ENCODE measurements around the gene ZNF292.

ZNF292 gene

DNA sequence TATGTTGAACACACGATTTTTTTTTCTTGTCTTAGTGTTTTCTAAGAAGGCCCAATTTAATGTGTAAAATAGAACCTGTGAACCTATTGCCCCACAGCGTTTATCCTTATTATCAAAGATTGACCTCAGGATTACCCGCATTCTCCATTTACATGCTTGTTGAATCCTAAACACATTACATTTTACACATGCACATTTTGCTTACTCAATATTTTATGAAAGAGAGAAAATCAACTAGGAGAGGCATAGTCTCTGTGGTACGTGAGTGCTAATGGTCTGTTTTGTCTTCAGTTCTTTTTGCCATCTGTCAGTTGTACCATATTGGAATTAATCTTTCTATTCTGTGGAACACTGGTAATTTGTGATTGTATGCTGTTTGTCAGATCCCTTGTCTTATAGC, 86.9 kb downstream of the ZNF292 start:
- Histone ChIP-seq H3K79me2 (ENCODE audit: insufficient read depth, low read length) (peaks cover 12% of the 10 kb centered on the region), H3K36me3 (ENCODE audit: insufficient read depth, low read length) (peaks cover 75% of the 10 kb centered on the region), H3K4me2 (ENCODE audit: insufficient read depth, low read length) (no peak overlapping the region), H3K4me3 (ENCODE audit: low read depth in 1 of 2, low read length in 2 of 2) (no peak overlapping the region), H4K20me1 (ENCODE audit: insufficient read depth, low read length) (0 out of 2 replicates have a peak, but pooled peaks cover 3% of the 10 kb centered on the region), H3K27ac (ENCODE audit: low read length) (no peak overlapping the region), H3K9me3 (ENCODE audit: insufficient read depth, low read length, severe bottlenecking) (peaks cover 8% of the 10 kb centered on the region), H2AFZ (ENCODE audit: low read depth, low read length) (no peak overlapping the region), H3K27me3 (ENCODE audit: insufficient read depth, low read length, poor library complexity) (no peaks in the 10 kb centered on the region), H3K9ac (ENCODE audit: low read depth, low read length) (no peak overlapping the region), H3K4me1 (ENCODE audit: insufficient read depth, low read length) (no peaks in the 10 kb centered on the region)
- no peak for ATAC-seq (ENCODE audit: insufficient read depth, low read depth)
- TF ChIP-seq, protein P1, sequence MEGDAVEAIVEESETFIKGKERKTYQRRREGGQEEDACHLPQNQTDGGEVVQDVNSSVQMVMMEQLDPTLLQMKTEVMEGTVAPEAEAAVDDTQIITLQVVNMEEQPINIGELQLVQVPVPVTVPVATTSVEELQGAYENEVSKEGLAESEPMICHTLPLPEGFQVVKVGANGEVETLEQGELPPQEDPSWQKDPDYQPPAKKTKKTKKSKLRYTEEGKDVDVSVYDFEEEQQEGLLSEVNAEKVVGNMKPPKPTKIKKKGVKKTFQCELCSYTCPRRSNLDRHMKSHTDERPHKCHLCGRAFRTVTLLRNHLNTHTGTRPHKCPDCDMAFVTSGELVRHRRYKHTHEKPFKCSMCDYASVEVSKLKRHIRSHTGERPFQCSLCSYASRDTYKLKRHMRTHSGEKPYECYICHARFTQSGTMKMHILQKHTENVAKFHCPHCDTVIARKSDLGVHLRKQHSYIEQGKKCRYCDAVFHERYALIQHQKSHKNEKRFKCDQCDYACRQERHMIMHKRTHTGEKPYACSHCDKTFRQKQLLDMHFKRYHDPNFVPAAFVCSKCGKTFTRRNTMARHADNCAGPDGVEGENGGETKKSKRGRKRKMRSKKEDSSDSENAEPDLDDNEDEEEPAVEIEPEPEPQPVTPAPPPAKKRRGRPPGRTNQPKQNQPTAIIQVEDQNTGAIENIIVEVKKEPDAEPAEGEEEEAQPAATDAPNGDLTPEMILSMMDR (IDR thresholded peaks at IDR 0.05; ENCODE audit: borderline replicate concordance, extremely low read depth, low read length, poor library complexity, severe bottlenecking): no peak
- TF ChIP-seq EZH2 (IDR thresholded peaks at IDR 0.05; ENCODE audit: borderline replicate concordance, low read depth, low read length, severe bottlenecking): no peak
- DNase-seq: no peak

DNA sequence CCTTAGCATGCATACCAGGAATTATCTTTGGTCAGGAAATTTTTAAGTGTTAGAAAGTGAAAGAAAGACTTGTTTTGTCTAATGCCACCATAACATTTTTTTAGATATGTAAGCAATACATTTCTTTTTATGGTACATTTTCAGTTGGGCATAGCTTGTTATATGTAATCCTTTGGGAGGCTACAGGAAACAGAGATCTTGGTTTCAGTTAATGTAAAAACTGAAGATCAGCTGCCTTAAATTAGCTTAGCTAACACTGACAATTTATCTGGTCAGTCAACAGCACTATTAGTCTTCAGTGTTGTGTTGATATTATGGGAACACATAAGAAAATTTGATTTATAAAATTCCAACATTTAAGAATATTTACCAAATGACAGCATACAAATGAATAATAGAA, 88.4 kb downstream of the ZNF292 start:
- Histone ChIP-seq H2AFZ (ENCODE audit: low read depth, low read length) (no peak overlapping the region), H3K4me1 (ENCODE audit: insufficient read depth, low read length) (no peaks in the 10 kb centered on the region), H3K9ac (ENCODE audit: low read depth, low read length) (no peak overlapping the region), H3K4me3 (ENCODE audit: low read depth in 1 of 2, low read length in 2 of 2) (no peak overlapping the region), H3K4me2 (ENCODE audit: insufficient read depth, low read length) (no peak overlapping the region), H3K79me2 (ENCODE audit: insufficient read depth, low read length) (peaks cover 6% of the 10 kb centered on the region), H3K27ac (ENCODE audit: low read length) (no peak overlapping the region), H4K20me1 (ENCODE audit: insufficient read depth, low read length) (0 out of 2 replicates have a peak, but pooled peaks cover 3% of the 10 kb centered on the region), H3K9me3 (ENCODE audit: insufficient read depth, low read length, severe bottlenecking) (no peaks in the 10 kb centered on the region), H3K36me3 (ENCODE audit: insufficient read depth, low read length) (peaks cover 78% of the 10 kb centered on the region), H3K27me3 (ENCODE audit: insufficient read depth, low read length, poor library complexity) (no peaks in the 10 kb centered on the region)
- no peak for DNase-seq
- TF ChIP-seq EZH2 (IDR thresholded peaks at IDR 0.05; ENCODE audit: borderline replicate concordance, low read depth, low read length, severe bottlenecking): no peak
- TF ChIP-seq, protein P1 (IDR thresholded peaks at IDR 0.05; ENCODE audit: borderline replicate concordance, extremely low read depth, low read length, poor library complexity, severe bottlenecking): no peak
- no peak for ATAC-seq (ENCODE audit: insufficient read depth, low read depth)

DNA sequence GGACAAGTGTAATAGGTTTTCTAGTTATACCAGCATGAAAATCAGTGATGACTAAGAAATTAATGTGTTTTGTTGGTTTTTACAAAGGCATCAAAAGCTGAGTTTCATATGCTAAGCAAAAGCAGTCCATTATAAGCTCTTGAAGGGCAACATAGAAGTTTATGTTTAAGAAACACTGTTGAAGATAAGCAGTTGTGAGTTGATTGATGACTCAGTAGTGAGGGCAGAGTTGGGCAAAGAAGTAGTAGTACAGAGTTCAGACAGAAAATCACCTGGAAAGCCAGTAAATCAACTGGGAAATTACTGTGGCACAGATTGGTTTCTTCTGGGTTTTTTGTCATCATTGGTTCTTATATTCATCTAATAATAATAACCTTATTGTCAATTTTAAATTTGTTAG, 89.0 kb downstream of the ZNF292 start:
- Histone ChIP-seq H3K9ac (ENCODE audit: low read depth, low read length) (no peak overlapping the region), H3K4me2 (ENCODE audit: insufficient read depth, low read length) (no peak overlapping the region), H2AFZ (ENCODE audit: low read depth, low read length) (no peak overlapping the region), H4K20me1 (ENCODE audit: insufficient read depth, low read length) (0 out of 2 replicates have a peak, but pooled peaks cover 3% of the 10 kb centered on the region), H3K4me3 (ENCODE audit: low read depth in 1 of 2, low read length in 2 of 2) (no peak overlapping the region), H3K36me3 (ENCODE audit: insufficient read depth, low read length) (peaks cover 79% of the 10 kb centered on the region), H3K79me2 (ENCODE audit: insufficient read depth, low read length) (peaks cover 6% of the 10 kb centered on the region), H3K27ac (ENCODE audit: low read length) (no peak overlapping the region), H3K4me1 (ENCODE audit: insufficient read depth, low read length) (no peaks in the 10 kb centered on the region), H3K9me3 (ENCODE audit: insufficient read depth, low read length, severe bottlenecking) (no peaks in the 10 kb centered on the region), H3K27me3 (ENCODE audit: insufficient read depth, low read length, poor library complexity) (no peaks in the 10 kb centered on the region)
- TF ChIP-seq, protein P1 (IDR thresholded peaks at IDR 0.05; ENCODE audit: borderline replicate concordance, extremely low read depth, low read length, poor library complexity, severe bottlenecking): no peak
- no peak for TF ChIP-seq EZH2 (IDR thresholded peaks at IDR 0.05; ENCODE audit: borderline replicate concordance, low read depth, low read length, severe bottlenecking)
- ATAC-seq (ENCODE audit: insufficient read depth, low read depth) (no peak), DNase-seq (no peak)

DNA sequence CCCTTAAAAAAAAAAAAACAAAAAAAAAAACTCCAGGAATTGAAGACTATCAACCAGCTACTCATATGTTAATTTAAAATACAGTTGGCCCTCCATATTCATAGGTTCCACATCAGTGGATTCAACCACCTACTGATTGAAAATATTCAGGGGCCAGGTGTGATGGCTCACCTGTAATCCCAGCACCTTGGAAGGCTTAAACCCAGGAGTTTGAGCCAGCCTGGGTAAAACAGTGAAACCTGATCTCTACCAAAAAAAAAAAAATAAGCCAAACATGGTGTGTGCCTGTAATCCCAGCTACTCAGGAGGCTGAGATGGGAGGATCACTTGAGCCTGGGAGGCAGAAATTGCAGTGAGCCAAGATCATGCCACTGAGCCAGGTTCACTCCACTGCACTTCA, 94.7 kb downstream of the ZNF292 start:
- H3K4me1 ChIP-seq (ENCODE audit: insufficient read depth, low read length): no peaks in the 10 kb centered on the region
- peaks cover 89% of the 10 kb centered on the region for H3K36me3 ChIP-seq (ENCODE audit: insufficient read depth, low read length)
- no peaks in the 10 kb centered on the region; the same call in none of the 2 replicates for H3K79me2 ChIP-seq (ENCODE audit: insufficient read depth, low read length)
- H4K20me1 ChIP-seq (ENCODE audit: insufficient read depth, low read length): no peaks in the 10 kb centered on the region
- no peak overlapping the region for H3K27ac ChIP-seq (ENCODE audit: low read length)
- H3K4me3 ChIP-seq (ENCODE audit: low read depth in 1 of 2, low read length in 2 of 2): no peak overlapping the region
- DNase-seq (no peak), ATAC-seq (ENCODE audit: insufficient read depth, low read depth) (no peak)
- no peak overlapping the region for H3K9ac ChIP-seq (ENCODE audit: low read depth, low read length)
- H3K4me2 ChIP-seq (ENCODE audit: insufficient read depth, low read length): no peak overlapping the region
- no peaks in the 10 kb centered on the region for H3K9me3 ChIP-seq (ENCODE audit: insufficient read depth, low read length, severe bottlenecking)
- no peaks in the 10 kb centered on the region for H3K27me3 ChIP-seq (ENCODE audit: insufficient read depth, low read length, poor library complexity)
- H2AFZ ChIP-seq (ENCODE audit: low read depth, low read length): no peak overlapping the region
- no peak for TF ChIP-seq EZH2 (IDR thresholded peaks at IDR 0.05; ENCODE audit: borderline replicate concordance, low read depth, low read length, severe bottlenecking)
- TF ChIP-seq, protein P1 (IDR thresholded peaks at IDR 0.05; ENCODE audit: borderline replicate concordance, extremely low read depth, low read length, poor library complexity, severe bottlenecking): no peak
